Activated T-cell treated with anti-CD3 and anti-CD28 coated beads, Interleukin-2, amount 50 U/mL, for 72 hours (primary cell): Measurements from ENCODE around the gene LRP3. TPM values are rescaled to one million over a fixed set of nuclear protein-coding genes. Genes with fewer than 3 reads are reported as not detected.
A peak's percentile ranks its signal among the peaks of the same experiment; 100 is the strongest.
"Not testable (repeated sequence)": the region's sequence is repeated elsewhere in the genome, so short reads cannot be mapped to it uniquely, and the experiment has no call there.

Source experiments
- ATAC-seq, 2 donors: fragments of 150-1000 bp; cut with Tn5 transposase; replicated peaks in 1 of 2; 2 replicates each; pipeline ENCODE4 v1.10.0; 2021; ENCODE audit warnings: moderate library complexity in 2 of 2, mild to moderate bottlenecking in 1 of 2
- DNase-seq, 2 donors: peaks; one replicate each; pipeline ENCODE4 v3.0.0; 2021 to 2022; ENCODE audit warnings: mixed read lengths in 1 of 2
- H3K27ac Mint-ChIP-seq: one replicate; pipeline ENCODE4 v1.8.0; 2022; ENCODE audit warnings: mild to moderate bottlenecking, moderate library complexity, mixed read lengths
- H3K27me3 Mint-ChIP-seq: one replicate; pipeline ENCODE4 v1.8.0; 2022; ENCODE audit warnings: low read depth, mixed read lengths
- H3K36me3 Mint-ChIP-seq, 2 donors: one replicate each; pipeline ENCODE4 v1.8.0; 2022; ENCODE audit warnings: mixed read lengths in 2 of 2, mild to moderate bottlenecking in 1 of 2; ENCODE audit not compliant: insufficient read depth in 2 of 2
- H3K4me1 Mint-ChIP-seq: one replicate; pipeline ENCODE4 v1.8.0; 2022; ENCODE audit warnings: low read depth, mixed read lengths
- H3K4me3 Mint-ChIP-seq, 2 donors: one replicate each; pipeline ENCODE4 v1.8.0; 2022; ENCODE audit warnings: mild to moderate bottlenecking in 2 of 2, mixed read lengths in 2 of 2, moderate library complexity in 2 of 2
- H3K9me3 Mint-ChIP-seq, 2 donors: one replicate each; pipeline ENCODE4 v1.8.0; 2022; ENCODE audit warnings: mixed read lengths in 2 of 2
- total RNA-seq, 2 donors: library from RNA; stranded (reverse); gene quantifications; one replicate each; pipeline ENCODE4 v1.2.3, GENCODE V29; 2022

Gene LRP3, protein sequence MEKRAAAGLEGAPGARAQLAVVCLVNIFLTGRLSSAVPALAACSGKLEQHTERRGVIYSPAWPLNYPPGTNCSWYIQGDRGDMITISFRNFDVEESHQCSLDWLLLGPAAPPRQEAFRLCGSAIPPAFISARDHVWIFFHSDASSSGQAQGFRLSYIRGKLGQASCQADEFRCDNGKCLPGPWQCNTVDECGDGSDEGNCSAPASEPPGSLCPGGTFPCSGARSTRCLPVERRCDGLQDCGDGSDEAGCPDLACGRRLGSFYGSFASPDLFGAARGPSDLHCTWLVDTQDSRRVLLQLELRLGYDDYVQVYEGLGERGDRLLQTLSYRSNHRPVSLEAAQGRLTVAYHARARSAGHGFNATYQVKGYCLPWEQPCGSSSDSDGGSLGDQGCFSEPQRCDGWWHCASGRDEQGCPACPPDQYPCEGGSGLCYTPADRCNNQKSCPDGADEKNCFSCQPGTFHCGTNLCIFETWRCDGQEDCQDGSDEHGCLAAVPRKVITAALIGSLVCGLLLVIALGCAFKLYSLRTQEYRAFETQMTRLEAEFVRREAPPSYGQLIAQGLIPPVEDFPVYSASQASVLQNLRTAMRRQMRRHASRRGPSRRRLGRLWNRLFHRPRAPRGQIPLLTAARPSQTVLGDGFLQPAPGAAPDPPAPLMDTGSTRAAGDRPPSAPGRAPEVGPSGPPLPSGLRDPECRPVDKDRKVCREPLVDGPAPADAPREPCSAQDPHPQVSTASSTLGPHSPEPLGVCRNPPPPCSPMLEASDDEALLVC
- under 1 TPM in 1 of 2 donors, not detected in 1; 0.10 TPM for total RNA-seq

DNA sequence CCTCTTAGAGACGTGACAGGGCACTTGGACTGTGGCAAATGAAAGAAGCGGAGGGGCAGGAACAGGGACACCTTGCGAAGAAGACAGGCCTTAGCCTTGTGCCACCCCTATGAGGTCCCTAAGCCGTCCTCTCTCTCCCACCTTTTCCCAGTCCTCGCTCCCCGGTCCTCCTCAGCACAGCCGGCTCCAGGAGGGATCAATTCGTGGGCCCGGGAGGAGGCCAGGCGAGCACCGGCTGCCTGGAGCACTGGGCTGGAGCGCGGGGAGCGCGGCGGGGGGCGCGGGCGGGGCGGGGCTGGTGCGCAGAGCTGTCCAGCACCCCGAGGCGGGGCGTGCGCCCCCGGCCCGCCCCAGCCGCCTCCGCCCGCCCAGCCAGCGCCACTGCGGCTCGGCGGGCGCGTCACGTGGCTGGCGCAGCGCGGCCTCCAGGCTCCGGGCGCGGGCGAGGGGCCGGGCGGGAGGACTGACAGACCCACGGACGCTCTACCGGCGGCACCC, at the start of gene LRP3:
Gene LRP3, plus strand, starts transcription at position 466 of the 498 bp plus-strand sequence. CDS start 456 bp downstream, outside the sequence.
- no peaks in the 10 kb centered on the region for H3K36me3 Mint-ChIP-seq
- no peaks in the 10 kb centered on the region for H3K4me1 Mint-ChIP-seq
- ATAC-seq, result peak; percentile 35 to 40
- no peaks in the 10 kb centered on the region for H3K9me3 Mint-ChIP-seq
- H3K27ac Mint-ChIP-seq, result no peak within 1 kb of the TSS
- H3K4me3 Mint-ChIP-seq, result peak within 1 kb of the TSS; percentile 64 to 65
- peaks cover 32% of the 10 kb centered on the region for H3K27me3 Mint-ChIP-seq
- no peak for DNase-seq

DNA sequence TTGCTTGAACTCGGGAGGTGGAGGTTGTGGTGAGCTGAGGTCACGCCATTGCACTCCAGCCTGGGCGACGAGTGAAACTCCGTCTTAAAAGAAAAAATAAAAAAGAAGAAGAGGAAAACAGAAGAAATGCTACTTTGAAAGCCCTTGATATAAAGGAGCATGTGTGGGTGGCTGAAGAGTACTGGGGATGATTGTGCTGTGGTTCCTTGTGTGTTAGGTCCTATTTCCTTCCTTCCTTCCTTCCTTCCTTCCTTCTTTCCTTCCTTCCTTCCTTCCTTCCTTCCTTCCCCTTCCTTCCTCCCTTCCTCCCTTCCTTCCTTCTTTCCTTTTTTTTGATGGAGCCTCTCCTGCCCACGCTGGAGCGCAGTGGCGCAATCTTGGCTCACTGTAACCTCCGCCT, 47.9 kb upstream of the LRP3 start:
- no peaks in the 10 kb centered on the region for H3K36me3 Mint-ChIP-seq
- ATAC-seq (no peak), DNase-seq (no peak)
- H3K4me3 Mint-ChIP-seq, result no peak overlapping the region
- H3K27me3 Mint-ChIP-seq, result no peaks in the 10 kb centered on the region
- H3K27ac Mint-ChIP-seq, result no peak overlapping the region
- H3K9me3 Mint-ChIP-seq, result no peaks in the 10 kb centered on the region
- peaks cover 4% of the 10 kb centered on the region for H3K4me1 Mint-ChIP-seq

DNA sequence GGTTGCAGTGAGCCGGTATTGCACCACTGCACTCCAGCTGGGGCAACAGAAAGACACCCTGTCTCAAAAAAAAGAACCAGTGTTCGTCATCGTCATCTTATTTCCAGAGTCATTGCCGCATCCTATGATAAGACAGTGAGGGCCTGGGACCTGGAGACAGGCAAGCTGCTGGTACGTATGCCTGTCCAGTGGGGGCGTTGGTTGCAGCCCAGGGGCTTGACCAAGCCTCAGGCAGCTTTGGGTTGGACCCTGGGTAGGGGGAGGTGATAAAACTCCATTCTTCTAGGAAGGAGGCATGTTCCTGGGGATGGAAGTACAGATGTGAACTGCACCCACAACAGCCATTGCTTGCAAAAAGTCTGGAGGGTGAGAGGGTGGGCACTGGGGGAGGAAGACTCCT, 46.6 kb upstream of the LRP3 start:
- no peaks in the 10 kb centered on the region for H3K9me3 Mint-ChIP-seq

DNA sequence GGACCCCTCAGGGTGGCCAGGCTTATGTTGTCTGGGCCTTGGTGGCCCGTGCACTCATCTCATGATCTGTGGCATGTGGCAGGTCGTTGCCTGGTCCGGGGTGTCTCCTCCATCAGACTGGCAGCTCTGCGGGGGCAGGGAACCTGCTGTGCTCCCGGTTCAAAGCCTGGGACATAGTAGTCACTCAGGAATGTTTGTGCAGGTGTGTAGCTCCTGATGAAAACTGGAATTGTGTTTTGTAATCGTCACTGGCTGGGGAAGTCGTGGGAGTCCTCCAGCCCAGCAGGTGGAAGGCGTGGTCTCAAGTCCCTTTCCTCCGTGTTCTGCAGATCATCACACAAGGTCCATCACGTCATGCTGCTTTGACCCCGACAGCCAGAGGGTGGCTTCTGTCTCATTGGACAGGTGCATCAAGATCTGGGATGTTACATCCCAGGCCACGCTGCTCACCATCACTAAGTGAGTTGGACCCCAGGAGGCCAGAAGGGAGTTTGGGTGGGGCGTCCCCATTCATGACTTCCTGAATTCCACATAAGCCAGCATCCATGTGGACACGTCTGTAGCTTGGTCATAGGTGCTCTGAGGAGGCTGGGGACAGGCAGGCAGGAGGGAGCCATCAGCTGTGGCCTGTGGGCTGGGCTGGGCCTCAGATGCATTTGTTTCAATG, 43.1 kb upstream of the LRP3 start:
- no peak for ATAC-seq
- Mint-ChIP-seq H3K4me3 (no peak overlapping the region), H3K36me3 (no peaks in the 10 kb centered on the region), H3K9me3 (no peaks in the 10 kb centered on the region), H3K4me1 (no peaks in the 10 kb centered on the region), H3K27ac (no peak overlapping the region), H3K27me3 (no peaks in the 10 kb centered on the region)
- no peak for DNase-seq

More for the DNA sequence above, 46.6 kb upstream of the LRP3 start:
- Mint-ChIP-seq H3K27ac (no peak overlapping the region), H3K36me3 (no peaks in the 10 kb centered on the region), H3K4me1 (peaks cover 4% of the 10 kb centered on the region), H3K27me3 (no peaks in the 10 kb centered on the region), H3K4me3 (no peak overlapping the region)
- ATAC-seq (no peak), DNase-seq (no peak)

DNA sequence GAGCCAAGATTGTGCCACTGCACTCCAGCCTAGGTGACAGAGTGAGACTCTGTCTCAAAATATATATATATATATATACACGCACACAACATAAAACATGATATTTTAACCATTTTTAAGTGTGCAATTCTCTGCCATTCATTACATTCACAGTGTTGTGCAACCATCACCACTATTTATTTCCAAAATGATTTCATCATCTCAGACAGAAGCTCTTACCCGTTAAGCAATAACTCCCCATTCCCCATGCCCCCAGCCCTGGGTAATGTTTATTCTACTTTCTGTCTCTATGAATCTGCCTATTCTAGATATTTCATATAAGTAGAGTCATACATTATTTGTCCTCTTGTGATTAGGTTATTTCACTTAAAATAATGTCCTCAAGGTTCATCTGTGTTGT, 42.0 kb upstream of the LRP3 start:
- no peaks in the 10 kb centered on the region for H3K27me3 Mint-ChIP-seq
- no peak overlapping the region for H3K27ac Mint-ChIP-seq

DNA sequence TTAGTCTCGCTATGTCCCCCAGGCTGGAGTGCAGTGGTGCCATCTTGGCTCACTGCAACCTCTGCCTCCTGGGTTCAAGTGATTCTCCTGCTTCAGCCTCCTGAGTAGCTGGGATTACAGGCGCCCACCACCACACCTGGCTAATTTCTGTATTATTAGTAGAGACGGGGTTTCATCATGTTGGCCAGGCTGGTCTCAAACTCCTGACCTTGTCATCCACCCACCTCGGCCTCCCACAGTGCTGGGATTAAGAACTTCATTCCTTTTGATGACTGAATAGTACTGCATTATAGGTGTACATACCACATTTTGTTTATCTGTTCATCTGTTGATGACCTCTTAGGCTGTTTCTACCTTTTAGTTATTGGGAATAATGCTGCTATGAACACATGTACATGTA, 41.5 kb upstream of the LRP3 start:
- not testable (repeated sequence) for H3K9me3 Mint-ChIP-seq, H3K36me3 Mint-ChIP-seq, H3K4me3 Mint-ChIP-seq

More for the DNA sequence above, 42.0 kb upstream of the LRP3 start:
- no peak for DNase-seq
- Mint-ChIP-seq H3K4me1 (no peaks in the 10 kb centered on the region), H3K9me3 (no peaks in the 10 kb centered on the region), H3K36me3 (no peaks in the 10 kb centered on the region), H3K4me3 (no peak overlapping the region)
- no peak for ATAC-seq

DNA sequence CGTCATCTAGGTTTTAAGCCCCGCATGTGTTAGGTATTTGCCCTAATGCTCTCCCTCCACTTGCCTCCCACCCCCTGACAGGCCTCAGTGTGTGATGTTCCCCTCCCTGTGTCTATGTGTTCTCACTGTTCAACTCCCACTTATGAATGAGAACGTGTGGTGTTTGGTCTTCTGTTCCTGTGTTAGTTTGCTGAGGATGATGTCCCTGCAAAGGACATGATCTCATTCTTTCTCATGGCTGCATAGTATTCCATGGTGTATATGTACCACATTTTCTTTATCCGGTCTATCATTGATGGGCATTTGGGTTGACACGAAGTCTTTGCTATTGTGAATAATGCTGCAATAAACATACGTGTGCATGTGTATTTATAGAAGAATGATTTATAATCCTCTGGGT, 39.8 kb upstream of the LRP3 start:
- ATAC-seq, H3K27me3 Mint-ChIP-seq, DNase-seq, H3K9me3 Mint-ChIP-seq, H3K4me3 Mint-ChIP-seq, H3K36me3 Mint-ChIP-seq, H3K27ac Mint-ChIP-seq: not testable (repeated sequence)
- peaks cover 10% of the 10 kb centered on the region for H3K4me1 Mint-ChIP-seq

More for the DNA sequence above, 41.5 kb upstream of the LRP3 start:
- not testable (repeated sequence) for H3K27ac Mint-ChIP-seq, H3K4me1 Mint-ChIP-seq, ATAC-seq, DNase-seq, H3K27me3 Mint-ChIP-seq

DNA sequence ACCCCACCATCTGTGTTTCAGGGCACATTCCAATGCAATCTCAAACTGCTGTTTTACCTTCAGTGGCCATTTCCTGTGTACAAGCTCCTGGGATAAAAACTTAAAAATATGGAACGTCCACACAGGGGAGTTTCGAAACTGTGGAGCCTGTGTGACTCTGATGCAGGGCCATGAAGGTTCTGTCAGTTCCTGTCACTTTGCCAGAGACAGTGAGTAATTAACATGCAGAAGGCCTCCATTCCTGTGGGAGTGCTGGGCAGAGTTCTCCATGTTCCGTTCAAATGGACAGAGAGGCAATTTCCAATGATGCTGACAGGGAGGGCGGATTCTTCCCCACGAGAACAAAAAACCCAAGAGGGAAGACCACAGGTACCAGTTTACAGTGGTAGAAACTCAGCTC, 37.8 kb upstream of the LRP3 start:
- H3K36me3 Mint-ChIP-seq, result peaks cover 0 to 1% of the 10 kb centered on the region in 2 donors
- H3K27ac Mint-ChIP-seq, result no peak overlapping the region
- no peak for DNase-seq
- no peak for ATAC-seq
- H3K27me3 Mint-ChIP-seq, result no peaks in the 10 kb centered on the region
- H3K4me1 Mint-ChIP-seq, result peaks cover 26% of the 10 kb centered on the region
- no peak overlapping the region for H3K4me3 Mint-ChIP-seq
- peaks cover 0 to 4% of the 10 kb centered on the region in 2 donors for H3K9me3 Mint-ChIP-seq

DNA sequence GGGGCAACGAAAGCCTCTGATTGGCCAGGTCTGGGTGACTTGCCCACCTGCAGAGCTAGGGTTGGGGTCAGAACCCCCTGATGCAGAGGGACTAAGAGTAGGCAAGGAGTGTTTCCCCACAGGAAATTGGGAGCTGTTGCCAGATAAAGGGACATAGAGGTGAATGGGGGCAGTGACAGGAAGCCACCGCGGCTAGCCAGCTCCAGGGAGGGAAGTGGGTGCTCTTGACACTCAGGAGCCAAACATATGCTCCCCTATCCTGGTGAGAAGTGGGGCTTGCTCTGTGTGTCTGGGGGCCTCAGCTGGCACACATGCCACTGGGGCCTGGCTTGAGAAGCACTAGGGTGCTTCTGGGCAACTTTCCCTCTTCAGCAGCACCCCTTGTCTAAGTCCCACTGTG, 36.2 kb upstream of the LRP3 start:
- peaks cover 33% of the 10 kb centered on the region for H3K4me1 Mint-ChIP-seq
- H3K4me3 Mint-ChIP-seq, result no peak overlapping the region
- H3K27ac Mint-ChIP-seq, result no peak overlapping the region
- no peak for DNase-seq
- peaks cover 0 to 1% of the 10 kb centered on the region in 2 donors for H3K36me3 Mint-ChIP-seq
- ATAC-seq, result no peak
- H3K9me3 Mint-ChIP-seq, result peaks cover 0 to 4% of the 10 kb centered on the region in 2 donors
- H3K27me3 Mint-ChIP-seq, result no peaks in the 10 kb centered on the region

DNA sequence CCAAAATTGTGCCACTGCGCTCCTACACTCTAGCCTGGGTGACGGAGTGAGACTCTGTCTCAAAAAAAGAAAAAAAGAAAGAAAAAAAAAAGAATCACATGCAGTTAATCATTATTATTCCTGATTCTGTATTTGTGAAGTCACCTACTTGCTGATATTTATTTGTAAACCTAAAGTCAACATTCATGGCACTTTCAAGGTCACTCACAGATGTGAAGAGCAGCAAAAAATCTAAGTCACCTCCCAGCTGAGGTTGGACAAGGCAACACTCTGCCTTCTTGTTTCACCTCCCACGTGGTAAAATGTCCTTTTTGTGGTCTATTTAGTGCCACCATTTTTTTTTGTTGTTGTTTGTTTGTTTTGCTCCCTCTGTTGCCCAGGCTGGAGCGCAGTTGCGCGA, 35.8 kb upstream of the LRP3 start:
- H3K4me3 Mint-ChIP-seq, result no peak overlapping the region
- ATAC-seq, result no peak
- no peak overlapping the region for H3K27ac Mint-ChIP-seq

DNA sequence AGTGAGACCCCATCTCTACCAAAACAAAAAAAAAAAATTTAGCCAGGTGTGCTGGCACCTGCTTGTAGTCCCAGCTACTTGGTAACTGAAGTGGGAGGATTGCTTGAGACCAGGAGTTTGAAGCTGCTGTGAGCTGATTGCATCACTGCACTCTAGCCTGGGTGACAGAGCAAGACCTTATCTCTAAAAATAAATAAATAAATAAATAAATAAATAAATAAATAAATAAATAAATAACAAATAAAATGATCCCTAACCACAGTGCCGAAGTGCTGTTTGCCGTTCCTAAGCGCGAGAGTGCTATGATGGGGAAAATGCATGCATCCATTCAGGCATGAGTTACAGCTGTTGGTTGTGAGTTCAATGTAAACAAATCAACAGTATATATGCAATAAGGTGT, 35.0 kb upstream of the LRP3 start:
- no peak overlapping the region for H3K27ac Mint-ChIP-seq

More for the DNA sequence above, 35.8 kb upstream of the LRP3 start:
- Mint-ChIP-seq H3K9me3 (peaks cover 0 to 4% of the 10 kb centered on the region in 2 donors), H3K4me1 (peaks cover 33% of the 10 kb centered on the region), H3K27me3 (no peaks in the 10 kb centered on the region), H3K36me3 (peaks cover 0 to 1% of the 10 kb centered on the region in 2 donors)
- no peak for DNase-seq

DNA sequence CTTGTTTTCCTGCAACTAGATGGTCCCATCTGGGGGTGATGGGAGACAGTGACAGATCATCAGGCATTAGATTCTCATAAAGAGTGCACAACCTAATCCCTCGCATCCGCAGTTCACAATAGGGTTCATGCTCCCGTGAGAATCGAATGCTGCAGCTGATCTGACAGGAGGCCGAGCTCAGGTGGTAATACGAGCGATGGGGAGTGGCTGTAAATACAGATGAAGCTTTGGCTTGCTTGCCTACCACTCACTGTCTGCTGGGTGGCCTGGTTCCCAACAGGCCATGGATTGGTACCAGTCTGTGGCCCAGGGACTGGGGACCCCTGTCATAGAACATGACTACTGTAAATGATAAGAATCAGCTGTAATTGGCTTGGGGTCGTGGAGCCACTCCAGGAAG, 34.2 kb upstream of the LRP3 start:
- H3K4me1 Mint-ChIP-seq, result peaks cover 33% of the 10 kb centered on the region
- DNase-seq (no peak), ATAC-seq (no peak)
- no peak overlapping the region for H3K27ac Mint-ChIP-seq
- peaks cover 0 to 1% of the 10 kb centered on the region in 2 donors for H3K36me3 Mint-ChIP-seq
- H3K4me3 Mint-ChIP-seq, result peak overlapping the region; percentile 52 to 78
- peaks cover 0 to 4% of the 10 kb centered on the region in 2 donors for H3K9me3 Mint-ChIP-seq
- H3K27me3 Mint-ChIP-seq, result no peaks in the 10 kb centered on the region

More for the DNA sequence above, 35.0 kb upstream of the LRP3 start:
- no peaks in the 10 kb centered on the region for H3K27me3 Mint-ChIP-seq
- peaks cover 0 to 4% of the 10 kb centered on the region in 2 donors for H3K9me3 Mint-ChIP-seq
- ATAC-seq (no peak), DNase-seq (no peak)
- H3K36me3 Mint-ChIP-seq, result peaks cover 0 to 1% of the 10 kb centered on the region in 2 donors
- H3K4me1 Mint-ChIP-seq, result peaks cover 33% of the 10 kb centered on the region
- no peak overlapping the region for H3K4me3 Mint-ChIP-seq

DNA sequence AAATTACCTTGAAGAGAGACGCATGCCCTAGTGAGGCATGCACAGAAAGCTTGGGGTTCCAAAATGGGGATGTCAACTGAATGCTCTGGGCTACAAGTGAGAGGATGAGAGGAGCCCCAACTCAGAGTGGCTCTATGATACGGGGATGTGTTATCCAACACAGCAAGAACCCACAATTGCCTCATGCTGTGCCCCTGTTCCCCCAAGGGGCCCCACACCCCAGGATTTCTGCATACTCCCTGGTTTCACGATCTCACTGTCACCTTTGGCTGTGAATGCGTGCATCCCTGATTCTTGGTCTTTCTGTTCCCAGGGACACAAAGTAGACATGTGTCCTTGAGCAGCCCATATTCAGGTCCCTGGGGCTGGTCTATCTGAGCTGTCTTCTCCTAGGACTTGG, 32.9 kb upstream of the LRP3 start:
- Mint-ChIP-seq H3K36me3 (peaks cover 0 to 1% of the 10 kb centered on the region in 2 donors), H3K9me3 (peaks cover 0 to 4% of the 10 kb centered on the region in 2 donors), H3K4me3 (no peak overlapping the region), H3K27me3 (no peaks in the 10 kb centered on the region), H3K27ac (no peak overlapping the region), H3K4me1 (peaks cover 33% of the 10 kb centered on the region)
- ATAC-seq (no peak), DNase-seq (no peak)
